HEK293T (cell line): Measurements from ENCODE around the gene SAMHD1.

Experiments
- ARNT ChIP-seq: fragments of 450-650 bp; IDR thresholded peaks from 2 replicates; pipeline ENCODE4 v1.6.1; 2017; ENCODE audit warnings: mild to moderate bottlenecking
- BHLHE40 ChIP-seq: fragments of 450-650 bp; IDR thresholded peaks from 2 replicates; pipeline ENCODE4 v1.6.1; 2016; ENCODE audit warnings: mild to moderate bottlenecking, moderate library complexity, borderline replicate concordance
- ELF4 ChIP-seq: fragments of 450-650 bp; IDR thresholded peaks from 2 replicates; pipeline ENCODE4 v1.6.1; 2017; ENCODE audit warnings: antibody characterized with exemption
- FOXA1 ChIP-seq: fragments of 450-650 bp; IDR thresholded peaks from 2 replicates; pipeline ENCODE4 v1.6.1; 2016; ENCODE audit warnings: mild to moderate bottlenecking
- FOXK2 ChIP-seq: fragments of 450-650 bp; IDR thresholded peaks from 2 replicates; pipeline ENCODE4 v1.6.1; 2016; ENCODE audit warnings: mild to moderate bottlenecking
- FOXM1 ChIP-seq: fragments of 450-650 bp; IDR thresholded peaks from 2 replicates; pipeline ENCODE4 v1.6.1; 2017; ENCODE audit warnings: mild to moderate bottlenecking, borderline replicate concordance
- HDGF ChIP-seq: fragments of 450-650 bp; IDR thresholded peaks from 2 replicates; pipeline ENCODE4 v1.6.1; 2017; ENCODE audit warnings: antibody characterized with exemption, borderline replicate concordance
- LEF1 ChIP-seq: fragments of 450-650 bp; IDR thresholded peaks from 2 replicates; pipeline ENCODE4 v1.6.1; 2017; ENCODE audit warnings: mild to moderate bottlenecking, borderline replicate concordance
- NFRKB ChIP-seq: fragments of 450-650 bp; IDR thresholded peaks from 2 replicates; pipeline ENCODE4 v1.6.1; 2016; ENCODE audit warnings: mild to moderate bottlenecking, moderate library complexity
- SP1 ChIP-seq: fragments of 450-650 bp; IDR thresholded peaks from 2 replicates; pipeline ENCODE4 v1.6.1; 2017
- SUZ12 ChIP-seq: fragments of 450-650 bp; IDR thresholded peaks from 2 replicates; pipeline ENCODE4 v1.6.1; 2016; ENCODE audit warnings: mild to moderate bottlenecking
- TARDBP ChIP-seq: fragments of 450-650 bp; IDR thresholded peaks from 2 replicates; pipeline ENCODE4 v1.6.1; 2016
- ZNF384 ChIP-seq: fragments of 450-650 bp; IDR thresholded peaks from 2 replicates; pipeline ENCODE4 v1.6.1; 2016
- TF ChIP-seq, protein P1 (sequence below): fragments of 450-650 bp; IDR thresholded peaks from 2 replicates; pipeline ENCODE4 v1.6.1; 2016

DNA sequence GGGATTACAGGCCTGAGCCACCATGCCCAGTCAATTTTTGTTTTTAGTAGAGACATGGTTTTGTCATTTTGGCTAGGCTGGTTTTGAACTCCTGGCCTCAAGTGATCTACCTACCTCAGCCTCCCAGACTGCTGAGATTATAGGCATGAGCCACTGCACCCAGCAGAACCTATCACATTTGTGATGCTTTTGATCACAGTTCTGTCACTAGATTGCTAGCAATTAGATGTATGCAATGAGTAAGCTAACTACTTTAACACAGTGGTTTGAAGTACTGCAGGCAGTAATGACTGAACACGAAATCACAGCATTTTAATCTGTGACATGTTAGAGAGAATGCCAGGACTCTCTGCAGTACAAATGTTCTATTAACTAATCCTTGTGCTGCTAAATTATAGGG lies 19.6 kb upstream of the SAMHD1 start:
- TF ChIP-seq LEF1: no peak
- TF ChIP-seq SP1: no peak
- no peak for TF ChIP-seq HDGF
- TF ChIP-seq FOXK2: no peak
- no peak for TF ChIP-seq SUZ12
- TF ChIP-seq NFRKB: no peak
- TF ChIP-seq ZNF384: no peak
- TF ChIP-seq BHLHE40: no peak
- TF ChIP-seq ELF4: no peak
- TF ChIP-seq, protein P1, sequence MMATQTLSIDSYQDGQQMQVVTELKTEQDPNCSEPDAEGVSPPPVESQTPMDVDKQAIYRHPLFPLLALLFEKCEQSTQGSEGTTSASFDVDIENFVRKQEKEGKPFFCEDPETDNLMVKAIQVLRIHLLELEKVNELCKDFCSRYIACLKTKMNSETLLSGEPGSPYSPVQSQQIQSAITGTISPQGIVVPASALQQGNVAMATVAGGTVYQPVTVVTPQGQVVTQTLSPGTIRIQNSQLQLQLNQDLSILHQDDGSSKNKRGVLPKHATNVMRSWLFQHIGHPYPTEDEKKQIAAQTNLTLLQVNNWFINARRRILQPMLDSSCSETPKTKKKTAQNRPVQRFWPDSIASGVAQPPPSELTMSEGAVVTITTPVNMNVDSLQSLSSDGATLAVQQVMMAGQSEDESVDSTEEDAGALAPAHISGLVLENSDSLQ: no peak
- TF ChIP-seq FOXM1: no peak
- no peak for TF ChIP-seq TARDBP
- TF ChIP-seq FOXA1: no peak
- TF ChIP-seq ARNT: no peak
